ENCODE data around the gene PDPR.
"Not testable (repeated sequence)": the region's sequence is repeated elsewhere in the genome, so short reads cannot be mapped to it uniquely, and the experiment has no call there.

The PDPR gene

DNA sequence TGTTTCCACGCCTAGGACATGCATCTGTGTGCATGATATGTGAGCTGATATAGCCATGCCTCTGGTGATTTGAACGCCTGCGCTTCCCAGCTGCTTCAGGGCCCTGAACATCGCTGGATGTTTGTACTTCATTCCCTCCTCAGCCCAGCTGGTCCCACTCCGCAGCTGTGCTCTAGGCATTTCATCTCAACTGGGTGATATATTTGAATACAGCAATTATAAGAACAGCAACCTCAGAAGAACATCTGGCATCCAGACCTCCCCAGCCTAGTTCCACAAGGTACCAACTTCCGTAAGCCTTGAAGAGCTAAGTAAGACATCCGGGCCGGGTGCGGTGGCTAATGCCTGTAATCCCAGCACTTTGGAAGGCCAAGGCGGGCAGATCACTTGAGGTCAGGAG lies 52.6 kb downstream of the PDPR start:
- not testable (repeated sequence) for DNase-seq

DNA sequence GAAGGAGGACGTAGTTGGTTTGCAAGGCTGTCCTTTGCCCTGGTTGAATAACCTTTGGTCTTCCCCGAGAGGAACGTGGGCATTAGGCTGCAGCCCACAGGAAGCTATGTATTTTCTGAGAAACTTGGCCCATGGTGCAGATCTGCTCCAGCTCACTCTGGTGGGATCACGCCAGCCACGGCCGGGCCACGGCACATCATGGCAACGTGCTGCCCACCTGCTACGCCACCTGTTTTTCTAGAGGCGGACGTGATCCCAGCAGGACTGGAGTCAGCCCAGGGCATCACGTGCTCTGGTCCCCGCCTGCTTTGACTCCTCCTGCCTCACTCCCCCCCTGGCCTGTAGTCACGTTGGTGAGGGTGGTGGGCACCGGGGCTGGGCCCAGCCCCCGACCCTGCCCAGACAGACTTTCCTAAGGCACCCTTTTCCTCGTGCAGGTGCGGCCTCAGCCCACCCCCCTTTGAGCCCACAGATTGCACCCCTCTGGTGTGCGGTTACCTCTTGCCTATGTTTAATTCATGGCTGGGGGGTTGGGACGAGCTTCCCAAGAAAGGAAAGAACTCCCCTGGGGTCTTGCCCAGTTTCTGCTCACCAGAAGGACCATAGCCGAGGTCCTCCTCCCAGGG lies 59.2 kb downstream of the PDPR start, which contains the start of gene CLEC18C:
CLEC18C (plus strand) TSS at position 576 of the 626 bp plus-strand sequence. CDS start 492 bp downstream, outside the sequence.
- not testable (repeated sequence) for DNase-seq

DNA sequence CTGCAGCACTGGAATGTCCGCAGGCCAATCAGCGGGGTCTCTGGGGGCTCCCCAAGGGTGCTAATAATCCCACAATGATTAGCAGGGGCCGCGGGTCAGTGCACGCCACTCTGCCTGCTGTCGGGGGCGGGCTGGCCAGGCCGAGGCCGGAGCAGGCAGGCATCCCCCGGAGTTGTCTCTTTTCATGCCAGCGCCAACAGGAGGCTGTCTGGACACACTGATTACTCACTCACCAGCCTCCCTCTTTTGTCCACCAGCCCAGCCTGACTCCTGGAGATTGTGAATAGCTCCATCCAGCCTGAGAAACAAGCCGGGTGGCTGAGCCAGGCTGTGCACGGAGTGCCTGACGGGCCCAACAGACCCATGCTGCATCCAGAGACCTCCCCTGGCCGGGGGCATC lies 59.8 kb downstream of the PDPR start:
- not testable (repeated sequence) for DNase-seq

DNA sequence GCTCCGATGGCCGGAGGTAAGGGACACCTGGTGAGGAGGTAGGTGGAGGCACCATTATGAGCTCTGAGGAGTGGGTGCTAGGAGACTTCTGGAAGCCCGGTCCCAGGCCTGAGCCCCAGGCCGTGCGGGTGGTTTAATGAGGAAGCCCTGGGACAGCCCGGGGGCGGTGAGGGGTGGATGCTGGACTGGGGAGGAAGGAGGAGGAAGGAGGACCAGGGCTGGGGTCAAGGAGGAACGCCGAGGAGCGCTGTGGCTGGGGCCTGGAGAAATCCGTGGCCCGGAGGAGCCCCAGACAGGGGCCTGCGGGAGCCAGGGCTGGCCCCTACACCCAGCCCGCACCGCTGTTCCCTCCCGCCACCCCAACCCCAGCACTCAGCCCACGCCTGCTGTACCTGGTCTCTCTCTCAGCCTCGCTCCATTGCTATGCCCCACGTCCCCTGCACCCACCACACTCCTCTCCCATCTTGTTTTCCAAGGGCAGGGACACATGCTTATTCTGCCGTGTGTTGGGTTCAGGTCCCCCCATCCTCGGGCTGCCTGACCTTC lies 60.3 kb downstream of the PDPR start:
- not testable (repeated sequence) for DNase-seq

DNA sequence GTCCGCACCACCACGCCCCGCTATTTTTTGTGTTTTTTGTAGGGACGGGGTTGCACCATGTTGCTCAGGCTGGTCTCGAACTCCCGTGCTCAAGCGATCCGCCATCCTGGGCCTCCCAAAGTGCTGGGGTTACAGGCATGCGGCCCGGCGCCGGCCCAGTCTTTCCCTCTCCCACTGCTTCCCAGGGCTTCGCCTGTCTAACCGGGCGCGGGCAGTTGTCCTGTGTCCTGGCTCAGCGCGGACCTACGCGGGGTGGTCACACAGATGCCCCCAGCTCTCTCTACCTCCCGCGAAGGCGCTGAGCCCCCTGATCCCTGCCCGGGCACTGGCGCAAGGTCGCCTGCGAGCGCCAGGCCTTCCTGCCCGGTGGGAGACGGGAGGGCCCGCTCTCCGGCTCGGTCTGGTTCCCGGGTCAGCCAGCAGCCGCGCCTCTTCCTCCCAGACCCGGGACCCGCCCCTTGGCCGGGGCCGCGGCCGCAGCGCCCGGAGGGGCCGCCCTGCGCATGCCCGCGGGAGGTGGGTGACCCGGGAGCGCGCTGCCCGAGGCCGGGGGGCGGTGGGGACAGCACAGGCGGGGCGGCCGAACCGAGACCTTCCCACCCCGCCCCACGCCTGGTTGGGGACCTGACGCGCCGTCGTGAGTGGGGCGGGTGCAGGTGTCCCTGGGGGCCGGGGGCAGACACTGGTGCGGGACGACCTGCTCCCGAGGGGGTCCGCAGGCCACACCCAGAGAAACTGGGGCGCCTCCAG lies 73.9 kb downstream of the PDPR start:
- DNase-seq = not testable (repeated sequence)

DNA sequence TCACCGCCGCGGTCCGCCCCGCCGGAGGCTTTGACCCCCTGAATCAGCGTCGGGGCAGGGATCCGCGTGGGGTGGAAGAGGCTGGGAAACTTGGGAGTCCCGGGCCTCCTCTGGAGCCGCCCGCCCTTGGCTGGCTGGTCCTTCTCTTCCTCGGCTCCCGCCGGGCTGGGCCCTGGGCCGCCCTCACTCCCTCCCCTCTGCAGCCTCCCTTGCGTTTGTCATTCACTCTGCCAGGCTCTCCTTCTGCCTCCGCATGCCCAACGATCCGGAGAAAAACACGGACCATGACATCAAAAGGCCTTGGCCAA lies 74.4 kb downstream of the PDPR start:
- not testable (repeated sequence) for DNase-seq

DNA sequence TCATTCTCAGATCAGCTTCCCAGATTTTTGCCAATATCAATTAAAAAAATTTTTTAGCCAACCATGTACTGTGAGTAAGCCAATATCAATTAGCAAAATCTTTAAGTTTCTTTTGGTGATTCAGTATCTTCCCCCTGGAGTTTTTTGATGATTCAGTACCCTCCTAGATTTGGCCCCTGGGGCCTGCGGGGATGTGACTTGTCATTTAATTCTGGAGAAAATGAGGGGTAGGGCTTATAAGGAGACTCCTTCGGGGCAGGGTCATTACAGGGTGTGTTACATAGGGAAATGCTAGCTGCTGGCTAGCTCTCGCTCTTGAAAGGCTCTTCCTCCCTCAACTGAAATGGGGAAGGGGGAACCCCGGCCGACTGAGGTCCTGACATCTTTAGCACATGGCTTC lies 76.4 kb downstream of the PDPR start:
- DNase-seq = not testable (repeated sequence)

DNA sequence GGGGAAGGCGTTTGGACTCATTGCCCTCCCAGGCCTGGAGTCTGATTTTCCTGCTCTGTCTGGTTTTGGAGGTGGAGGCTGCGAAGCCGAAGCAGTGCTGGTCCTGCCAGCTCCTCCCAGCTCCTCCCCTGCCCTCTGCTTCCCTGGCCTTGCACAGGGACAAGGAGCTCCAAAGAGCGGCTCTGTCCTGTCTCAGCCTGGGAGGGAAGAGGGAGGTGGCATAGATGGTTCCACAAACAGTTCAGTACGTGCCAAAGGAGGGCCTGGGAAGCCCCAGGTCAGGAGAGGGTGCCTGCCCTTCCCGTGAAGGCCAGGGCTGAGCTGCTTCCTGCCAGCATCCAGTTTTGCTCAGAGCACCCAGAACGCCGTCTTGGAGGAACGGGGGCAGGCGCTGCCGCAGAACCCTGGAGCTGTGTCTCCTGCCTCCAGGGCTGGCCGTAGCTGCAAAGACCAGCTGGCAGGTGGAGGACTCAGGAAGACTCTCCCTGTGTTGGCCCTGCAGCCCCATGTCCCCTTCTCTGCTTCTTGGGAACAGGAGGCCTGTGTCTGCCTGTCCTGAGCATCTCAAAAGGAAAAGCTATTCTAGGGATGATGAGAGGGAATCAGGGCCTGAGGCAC lies 82.7 kb downstream of the PDPR start:
- not testable (repeated sequence) for DNase-seq

DNA sequence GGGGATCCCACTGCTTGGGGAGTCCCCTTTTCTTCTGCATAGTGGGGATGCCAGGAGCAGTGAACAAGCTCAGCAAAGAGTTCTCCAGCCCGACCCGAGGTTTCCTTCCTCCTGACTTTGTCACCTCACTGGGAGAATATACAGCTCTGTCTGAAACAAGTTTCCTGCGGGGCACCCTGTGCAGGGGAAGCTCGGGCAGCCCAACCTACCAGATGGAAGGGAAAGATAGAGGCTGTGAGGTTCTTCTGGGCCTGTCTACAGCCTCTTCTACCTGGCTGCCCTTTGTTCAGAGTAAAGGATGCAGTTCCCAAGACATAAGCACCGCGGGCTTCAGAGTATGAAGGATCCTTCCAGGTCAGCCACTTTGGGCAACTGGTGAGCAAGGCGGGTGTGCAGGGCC lies 83.5 kb downstream of the PDPR start:
- DNase-seq = not testable (repeated sequence)

DNA sequence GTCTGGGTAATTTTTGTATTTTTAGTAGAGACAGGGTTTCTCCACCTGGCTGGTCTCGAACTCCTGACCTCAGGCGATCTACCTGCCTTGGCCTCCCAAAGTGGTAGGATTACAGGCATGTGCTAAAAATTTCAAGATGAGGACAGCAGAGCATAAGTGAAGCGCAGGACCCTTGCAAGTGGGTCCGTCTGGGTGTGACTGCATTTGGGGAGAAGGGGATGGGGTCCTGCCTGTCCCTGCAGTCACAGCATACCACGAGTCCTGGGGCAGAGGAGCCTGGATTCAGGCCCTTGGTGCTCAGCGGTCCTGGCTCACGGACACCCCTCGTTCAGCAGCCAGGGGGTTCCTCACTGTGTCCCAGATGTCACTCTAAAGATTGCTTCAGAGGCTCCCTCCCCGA lies 84.1 kb downstream of the PDPR start:
- DNase-seq = not testable (repeated sequence)

DNA sequence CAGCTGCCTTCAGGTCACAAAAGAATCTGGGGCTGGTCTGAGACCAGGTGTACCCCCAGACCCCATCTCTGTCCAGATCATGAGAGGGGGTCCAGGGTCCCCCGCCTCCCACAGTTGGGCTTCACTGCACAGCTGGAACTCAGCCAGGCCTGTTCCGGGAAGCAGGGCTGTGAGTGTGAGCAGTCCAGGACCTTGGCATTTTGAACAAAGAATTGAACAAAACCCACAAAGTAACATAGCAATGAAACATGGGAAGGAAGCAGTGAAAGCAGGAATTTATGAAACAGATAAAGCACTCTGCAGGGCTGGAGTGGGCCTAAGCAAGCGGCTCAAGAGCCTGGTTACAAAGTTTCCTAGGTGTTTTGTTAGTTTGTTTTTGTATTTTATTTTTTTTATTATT lies 84.5 kb downstream of the PDPR start:
- DNase-seq = not testable (repeated sequence)

DNA sequence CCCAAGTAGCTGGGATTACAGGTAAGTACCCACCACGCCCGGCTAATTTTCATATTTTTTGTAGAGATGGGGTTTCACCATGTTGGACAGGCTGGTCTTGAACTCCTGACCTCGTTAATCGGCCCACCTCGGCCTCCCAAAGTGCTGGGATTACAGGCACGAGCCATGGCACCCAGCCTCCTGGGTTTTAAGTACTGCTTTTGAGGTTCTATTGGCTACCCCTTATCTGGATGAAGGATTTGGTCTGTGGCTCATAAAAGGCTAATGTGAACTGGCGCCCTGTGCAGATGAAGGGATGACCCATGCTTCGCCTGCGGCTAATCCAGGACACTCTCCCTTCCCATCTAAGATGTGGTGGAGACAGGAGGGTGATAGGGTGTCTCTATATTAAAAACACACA lies 85.0 kb downstream of the PDPR start:
- DNase-seq = not testable (repeated sequence)

DNA sequence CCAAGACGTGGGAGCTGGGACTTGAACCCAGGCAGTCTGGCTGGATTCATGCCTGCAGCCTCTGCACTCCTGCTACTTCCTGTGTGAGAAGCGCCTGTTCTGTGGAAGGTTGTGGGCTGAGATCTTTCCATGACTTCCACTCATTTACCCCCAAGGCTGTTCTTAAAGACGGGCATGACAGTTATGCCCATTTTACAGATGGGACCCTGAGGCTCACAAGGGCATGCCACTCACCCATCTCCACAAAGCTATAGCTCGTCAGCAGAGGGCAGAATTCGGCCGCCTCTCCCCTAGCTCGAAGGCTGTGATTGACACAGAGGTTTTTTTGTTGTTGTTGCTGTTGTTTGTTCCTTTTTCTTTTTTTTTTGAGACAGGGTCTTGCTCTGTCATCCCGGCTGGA lies 85.9 kb downstream of the PDPR start:
- DNase-seq = not testable (repeated sequence)

DNA sequence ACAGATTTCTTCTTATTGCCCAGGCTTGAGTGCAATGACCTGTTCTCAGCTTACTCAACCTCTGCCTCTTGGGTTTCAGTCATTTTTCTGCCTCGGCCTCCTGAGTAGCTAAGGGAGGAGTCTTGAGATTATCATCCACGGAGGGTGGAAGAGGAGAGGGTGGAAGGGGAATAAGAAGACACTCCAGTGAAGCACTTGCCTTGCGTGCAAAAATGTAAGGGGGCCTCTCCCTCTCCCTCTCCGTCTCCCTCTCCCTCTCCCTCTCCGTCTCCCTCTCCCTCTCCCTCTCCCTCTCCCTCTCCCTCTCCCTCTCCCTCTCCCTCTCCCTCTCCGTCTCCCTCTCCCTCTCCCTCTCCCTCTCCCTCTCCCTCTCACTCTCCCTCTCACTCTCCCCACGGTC lies 89.4 kb downstream of the PDPR start:
- not testable (repeated sequence) for DNase-seq

DNA sequence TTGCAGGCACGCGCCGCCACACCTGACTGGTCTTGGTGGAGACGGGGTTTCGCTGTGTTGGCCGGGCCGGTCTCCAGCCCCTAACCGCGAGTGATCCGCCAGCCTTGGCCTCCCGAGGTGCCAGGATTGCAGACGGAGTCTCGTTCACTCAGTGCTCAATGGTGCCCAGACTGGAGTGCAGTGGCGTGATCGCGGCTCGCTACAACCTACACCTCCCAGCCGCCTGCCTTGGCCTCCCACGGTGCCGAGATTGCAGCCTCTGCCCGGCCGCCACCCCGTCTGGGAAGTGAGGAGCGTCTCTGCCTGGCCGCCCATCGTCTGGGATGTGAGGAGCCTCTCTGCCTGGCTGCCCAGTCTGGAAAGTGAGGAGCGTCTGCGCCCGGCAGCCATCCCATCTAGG lies 89.9 kb downstream of the PDPR start:
- not testable (repeated sequence) for DNase-seq

DNA sequence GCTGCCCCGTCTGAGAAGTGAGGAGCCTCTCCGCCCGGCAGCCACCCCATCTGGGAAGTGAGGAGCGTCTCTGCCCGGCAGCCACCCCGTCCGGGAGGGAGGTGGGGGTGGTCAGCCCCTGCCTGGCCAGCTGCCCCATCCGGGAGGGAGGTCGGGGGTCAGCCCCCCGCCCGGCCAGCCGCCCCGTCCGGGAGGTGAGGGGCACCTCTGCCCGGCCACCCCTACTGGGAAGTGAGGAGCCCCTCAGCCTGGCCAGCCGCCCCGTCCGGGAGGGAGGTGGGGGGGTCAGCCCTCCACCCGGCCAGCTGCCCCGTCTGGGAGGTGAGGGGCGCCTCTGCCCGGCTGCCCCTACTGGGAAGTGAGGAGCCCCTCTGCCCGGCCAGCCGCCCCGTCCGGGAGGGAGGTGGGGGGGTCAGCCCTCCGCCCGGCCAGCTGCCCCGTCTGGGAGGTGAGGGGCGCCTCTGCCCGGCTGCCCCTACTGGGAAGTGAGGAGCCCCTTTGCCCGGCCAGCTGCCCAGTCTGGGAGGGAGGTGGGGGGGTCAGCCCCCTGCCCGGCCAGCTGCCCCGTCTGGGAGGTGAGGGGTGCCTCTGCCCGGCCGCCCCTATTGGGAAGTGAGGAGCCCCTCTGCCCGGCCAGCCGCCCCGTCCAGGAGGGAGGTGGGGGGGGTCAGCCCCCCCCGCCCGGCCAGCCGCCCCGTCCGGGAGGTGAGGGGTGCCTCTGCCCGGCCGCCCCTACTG lies 90.7 kb downstream of the PDPR start:
- DNase-seq = not testable (repeated sequence)

DNA sequence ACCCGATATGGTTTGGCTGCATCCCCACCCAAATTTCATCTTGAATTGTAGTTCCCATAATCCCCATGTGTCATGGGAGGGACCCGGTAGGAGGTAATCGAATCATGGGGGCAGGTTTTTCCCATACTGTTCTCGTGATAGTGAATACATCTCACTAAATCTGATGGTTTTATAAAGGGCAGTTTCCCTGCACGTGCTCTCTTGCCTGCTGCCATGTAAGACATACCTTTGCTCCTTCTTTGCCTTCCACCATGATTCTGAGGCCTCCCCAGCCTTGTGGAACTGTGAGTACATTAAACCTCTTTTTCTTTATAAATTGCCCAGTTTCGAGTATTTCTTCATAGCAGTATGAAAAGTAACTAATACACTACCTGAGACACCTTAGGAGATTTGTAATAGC lies 92.2 kb downstream of the PDPR start:
- not testable (repeated sequence) for DNase-seq

Measured in midbrain (tissue), 1 donor.